ENCODE data around the gene ULBP3.

GRCh38 chr6:150079604-150080003, 10.7 kb upstream of the ULBP3 start:
- TF ChIP-seq CTCF (IDR thresholded peaks at IDR 0.05) (no peak), POLR2A (IDR thresholded peaks at IDR 0.05) (no peak), POLR2AphosphoS5 (IDR thresholded peaks at IDR 0.05; ENCODE audit: insufficient read depth in 1 of 2, low read depth in 1 of 2) (no peak)
